Measurements from ENCODE around the gene ACD.
"Not testable (repeated sequence)": the region's sequence is repeated elsewhere in the genome, so short reads cannot be mapped to it uniquely, and the experiment has no call there.

ACD gene

GRCh38 chr16:67659675-67660563 is at the start of gene ACD:
Gene ACD (minus strand): TSS chr16:67660260. CDS start chr16:67660220, 40 bp downstream.
- DNase-seq: peak; percentile 98

- DNase-seq: no peak
Observed at GRCh38 chr16:67709050-67709449, 49.0 kb upstream of the ACD start.

- no peak for DNase-seq
Observed at GRCh38 chr16:67708368-67708771, 48.3 kb upstream of the ACD start.

GRCh38 chr16:67707790-67708189 is 47.7 kb upstream of the ACD start:
- no peak for DNase-seq

- no peak for DNase-seq
Observed at GRCh38 chr16:67707210-67707609, 47.1 kb upstream of the ACD start.

- DNase-seq: no peak
Observed at GRCh38 chr16:67704110-67704509, 44.0 kb upstream of the ACD start.

- DNase-seq: no peak
Observed at GRCh38 chr16:67703626-67704025, 43.6 kb upstream of the ACD start.

- DNase-seq: no peak
Observed at GRCh38 chr16:67702130-67702529, 42.1 kb upstream of the ACD start.

- DNase-seq: peak; percentile 17
Observed at GRCh38 chr16:67701420-67701819, 41.4 kb upstream of the ACD start.

GRCh38 chr16:67699265-67699664 is 39.2 kb upstream of the ACD start:
- peak; percentile 11 for DNase-seq

GRCh38 chr16:67697422-67698185 is 37.5 kb upstream of the ACD start:
- no peak for DNase-seq

GRCh38 chr16:67694611-67695010 is 34.6 kb upstream of the ACD start:
- DNase-seq: no peak

- not testable (repeated sequence) for DNase-seq
Observed at GRCh38 chr16:67693517-67694285, 33.6 kb upstream of the ACD start.

GRCh38 chr16:67685388-67686112 is 25.5 kb upstream of the ACD start:
- DNase-seq: no peak

- DNase-seq: no peak
Observed at GRCh38 chr16:67683767-67684166, 23.7 kb upstream of the ACD start.

GRCh38 chr16:67679935-67680897 is 20.2 kb upstream of the ACD start:
- no peak for DNase-seq

- DNase-seq: no peak
Observed at GRCh38 chr16:67678354-67679023, 18.4 kb upstream of the ACD start.

- no peak for DNase-seq
Observed at GRCh38 chr16:67677712-67678111, 17.7 kb upstream of the ACD start.

- DNase-seq: no peak
Observed at GRCh38 chr16:67676939-67677338, 16.9 kb upstream of the ACD start.

GRCh38 chr16:67676516-67676915 is 16.5 kb upstream of the ACD start:
- DNase-seq: no peak

- no peak for DNase-seq
Observed at GRCh38 chr16:67675999-67676398, 15.9 kb upstream of the ACD start.
